Smooth muscle cell (in vitro differentiated cells): Measurements from ENCODE around the gene CDV3. TPM values are rescaled to one million over a fixed set of nuclear protein-coding genes. Genes with fewer than 3 reads are reported as not detected.

Source experiments
- DNase-seq: peaks from one replicate; lab custom pipeline; 2025; ENCODE audit not compliant: unreplicated experiment; lab: John Stamatoyannopoulos, UW
- H2AFZ ChIP-seq: fragments of 200-600 bp; sonication (generic); 2 replicates; pipeline ENCODE4 v1.6.0; 2016; ENCODE audit warnings: antibody characterized with exemption, low read depth, mild to moderate bottlenecking
- H3F3A ChIP-seq: fragments of 200-600 bp; sonication (generic); 2 replicates; pipeline ENCODE4 v1.6.0; 2017; ENCODE audit warnings: antibody characterized with exemption, low read depth
- H3K27ac ChIP-seq: fragments of 200-600 bp; sonication (generic); 2 replicates; pipeline ENCODE4 v1.5.1; 2016; ENCODE audit warnings: low read depth, mild to moderate bottlenecking
- H3K27me3 ChIP-seq: fragments of 200-600 bp; sonication (generic); 2 replicates; pipeline ENCODE4 v1.6.1; 2016; ENCODE audit warnings: low read depth, mild to moderate bottlenecking
- H3K36me3 ChIP-seq: fragments of 200-600 bp; sonication (generic); 2 replicates; pipeline ENCODE4 v1.5.1; 2016; ENCODE audit warnings: low read depth
- H3K4me1 ChIP-seq: fragments of 200-600 bp; sonication (generic); 2 replicates; pipeline ENCODE4 v1.5.1; 2016; ENCODE audit warnings: low read depth
- H3K4me2 ChIP-seq: fragments of 200-600 bp; sonication (generic); 2 replicates; pipeline ENCODE4 v1.6.0; 2016; ENCODE audit warnings: mild to moderate bottlenecking
- H3K4me3 ChIP-seq: fragments of 200-600 bp; sonication (generic); 2 replicates; pipeline ENCODE4 v1.5.1; 2016; ENCODE audit warnings: mild to moderate bottlenecking
- H3K79me2 ChIP-seq: fragments of 200-600 bp; sonication (generic); 2 replicates; pipeline ENCODE4 v1.6.0; 2016; ENCODE audit warnings: low read depth, mild to moderate bottlenecking
- H3K9ac ChIP-seq: fragments of 200-600 bp; sonication (generic); 2 replicates; pipeline ENCODE4 v1.6.0; 2016; ENCODE audit warnings: low read depth
- H3K9me3 ChIP-seq: fragments of 200-600 bp; sonication (generic); replicated peaks from 2 replicates; pipeline ENCODE4 v1.5.1; 2016; ENCODE audit warnings: low read depth
- H4K20me1 ChIP-seq: fragments of 200-600 bp; sonication (generic); 2 replicates; pipeline ENCODE4 v1.6.0; 2016; ENCODE audit warnings: low read depth
- CTCF ChIP-seq: fragments of 200-600 bp; sonication (generic); IDR thresholded peaks from 2 replicates; pipeline ENCODE4 v1.5.1; 2017; ENCODE audit warnings: borderline replicate concordance, mild to moderate bottlenecking, antibody characterized with exemption; ENCODE audit not compliant: insufficient read depth, poor library complexity, severe bottlenecking
- WGBS: methylation state at CpG from one replicate; pipeline ENCODE4 v1.1.7; 2016; ENCODE audit warnings: low lambda C conversion rate; 5-methylcytosine and 5-hydroxymethylcytosine counted together
- polyA plus RNA-seq: library from polyadenylated mRNA; unstranded; fragments of >200 nt; fragmentation: Nextera tagmentation; extraction: Ambion mirVana; gene quantifications from 2 replicates; pipeline ENCODE4 v1.2.1, GENCODE V29; 2016
- total RNA-seq: library from RNA; depleted of rRNA; stranded (reverse); fragments of >200 nt; gene quantifications from 2 replicates; pipeline ENCODE4 v1.2.3, GENCODE V29; 2014

Gene CDV3
- total and polyA plus RNA-seq, 2 experiments from 2014 or later = 70.2 to 139 TPM

- Histone ChIP-seq H3K4me2 (no peak overlapping the region), H3F3A (no peaks in the 10 kb centered on the region), H3K27me3 (no peaks in the 10 kb centered on the region), H3K9me3 (no peaks in the 10 kb centered on the region), H4K20me1 (no peaks in the 10 kb centered on the region), H3K4me3 (no peak overlapping the region), H3K79me2 (no peaks in the 10 kb centered on the region), H2AFZ (no peak overlapping the region), H3K36me3 (no peaks in the 10 kb centered on the region), H3K27ac (no peak overlapping the region), H3K9ac (no peak overlapping the region), H3K4me1 (no peaks in the 10 kb centered on the region)
- 84% methylated on average over 2 of the region's 2 CpGs for WGBS
- TF ChIP-seq CTCF = no peak
- DNase-seq = no peak
Observed at GRCh38 chr3:133599280-133599679, 25.8 kb downstream of the CDV3 start.

GRCh38 chr3:133600572-133601081, 27.1 kb downstream of the CDV3 start:
- H3K27ac ChIP-seq = no peak overlapping the region
- no peaks in the 10 kb centered on the region for H3K36me3 ChIP-seq
- no peaks in the 10 kb centered on the region for H3K27me3 ChIP-seq
- 100% methylated on average over 1 of the region's 1 CpG for WGBS
- TF ChIP-seq CTCF = no peak
- H3F3A ChIP-seq = no peaks in the 10 kb centered on the region
- H3K9me3 ChIP-seq = no peaks in the 10 kb centered on the region
- no peaks in the 10 kb centered on the region for H4K20me1 ChIP-seq
- H3K4me2 ChIP-seq = no peak overlapping the region
- H2AFZ ChIP-seq = no peak overlapping the region
- DNase-seq = no peak
- no peaks in the 10 kb centered on the region for H3K79me2 ChIP-seq
- H3K4me1 ChIP-seq = no peaks in the 10 kb centered on the region
- H3K4me3 ChIP-seq = no peak overlapping the region
- H3K9ac ChIP-seq = no peak overlapping the region

GRCh38 chr3:133606342-133606741, 32.9 kb downstream of the CDV3 start:
- H3K9ac ChIP-seq = no peak overlapping the region
- H3K4me2 ChIP-seq = no peak overlapping the region
- no peaks in the 10 kb centered on the region for H3F3A ChIP-seq
- H3K27me3 ChIP-seq = no peaks in the 10 kb centered on the region
- H2AFZ ChIP-seq = no peak overlapping the region
- WGBS = 89% methylated on average over 1 of the region's 1 CpG
- H3K27ac ChIP-seq = no peak overlapping the region
- H3K36me3 ChIP-seq = peaks cover 21% of the 10 kb centered on the region
- TF ChIP-seq CTCF = no peak
- no peaks in the 10 kb centered on the region for H3K79me2 ChIP-seq
- no peak for DNase-seq
- no peaks in the 10 kb centered on the region for H3K4me1 ChIP-seq
- no peaks in the 10 kb centered on the region for H4K20me1 ChIP-seq
- no peaks in the 10 kb centered on the region for H3K9me3 ChIP-seq
- no peak overlapping the region for H3K4me3 ChIP-seq

- Histone ChIP-seq H3K4me1 (no peaks in the 10 kb centered on the region), H3K9me3 (no peaks in the 10 kb centered on the region), H3K36me3 (peaks cover 26% of the 10 kb centered on the region), H3K79me2 (no peaks in the 10 kb centered on the region), H2AFZ (no peak overlapping the region), H3K4me3 (no peak overlapping the region), H3K27me3 (no peaks in the 10 kb centered on the region), H3K9ac (no peak overlapping the region), H3K27ac (no peak overlapping the region), H3K4me2 (no peak overlapping the region), H4K20me1 (no peaks in the 10 kb centered on the region), H3F3A (no peaks in the 10 kb centered on the region)
- no peak for DNase-seq
- 98% methylated on average over 4 of the region's 4 CpGs for WGBS
- no peak for TF ChIP-seq CTCF
Observed at GRCh38 chr3:133606902-133607301, 33.4 kb downstream of the CDV3 start.
